T-helper 1 cell (primary cell): Measurements from ENCODE around the gene HECA.
"Not testable (repeated sequence)": the region's sequence is repeated elsewhere in the genome, so short reads cannot be mapped to it uniquely, and the experiment has no call there.

Experiments used
- DNase-seq, 5 donors: peaks; one replicate each; pipeline ENCODE4 v3.0.0-alpha.2; 2012 to 2020

The HECA gene

DNA sequence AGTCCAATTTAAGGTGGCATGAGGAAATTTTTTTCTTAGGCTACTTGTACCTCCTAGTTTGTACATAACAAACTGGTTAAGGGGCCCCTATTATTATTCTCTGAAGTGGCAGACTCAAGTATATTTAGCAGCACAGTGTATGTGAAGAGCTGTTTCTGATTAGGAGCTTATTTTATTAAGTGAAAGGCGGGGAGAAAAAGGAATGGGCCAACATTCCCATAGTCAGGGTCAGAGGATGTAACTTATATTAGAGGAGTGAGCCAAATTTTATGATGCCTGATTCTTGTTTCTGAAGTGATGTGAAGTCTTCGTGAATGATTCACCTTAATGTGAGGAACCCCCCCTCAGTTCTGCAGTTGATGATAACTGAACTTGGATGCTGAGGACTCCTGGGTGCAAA is 2.8 kb downstream of the HECA start:
- no peak for DNase-seq

DNA sequence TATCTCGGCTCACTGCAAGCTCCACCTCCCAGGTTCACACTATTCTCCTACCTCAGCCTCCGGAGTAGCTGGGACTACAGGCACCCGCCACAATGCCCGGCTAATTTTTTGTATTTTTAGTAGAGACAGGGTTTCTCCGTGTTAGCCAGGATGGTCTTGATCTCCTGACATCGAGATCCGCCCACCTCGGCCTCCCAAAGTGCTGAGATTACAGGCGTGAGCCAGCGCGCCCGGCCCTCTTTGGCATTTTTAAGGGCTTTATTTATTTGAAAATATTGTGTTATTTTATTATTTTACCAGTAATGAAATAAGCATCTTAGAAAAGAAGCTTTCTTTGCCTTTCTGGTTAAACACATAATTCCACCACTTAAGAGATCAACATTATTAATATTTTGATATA is 6.0 kb downstream of the HECA start:
- DNase-seq: not testable (repeated sequence)

DNA sequence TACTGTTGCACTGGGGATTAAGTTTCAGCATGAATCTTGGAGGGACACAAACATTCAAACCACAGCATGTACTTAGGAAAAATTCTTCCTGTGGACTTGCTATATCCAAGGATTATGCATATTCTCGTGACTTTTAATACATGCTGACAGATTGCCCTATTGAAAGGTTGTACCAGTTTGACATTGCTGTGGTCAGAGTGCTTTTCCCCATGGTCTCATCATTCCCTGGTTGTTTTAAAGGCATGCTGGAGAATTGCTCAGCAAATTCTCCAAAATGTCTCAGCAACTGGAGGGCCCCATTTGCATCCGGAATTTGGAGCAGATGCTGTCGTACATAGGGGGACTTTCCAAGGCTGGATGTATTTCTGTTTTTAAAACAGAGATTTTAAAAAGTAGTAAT is 7.4 kb downstream of the HECA start:
- no peak for DNase-seq

GRCh38 chr6:139143111-139143510 is 8.2 kb downstream of the HECA start:
- DNase-seq: no peak

GRCh38 chr6:139144490-139145085 is 9.7 kb downstream of the HECA start:
- DNase-seq: no peak

DNA sequence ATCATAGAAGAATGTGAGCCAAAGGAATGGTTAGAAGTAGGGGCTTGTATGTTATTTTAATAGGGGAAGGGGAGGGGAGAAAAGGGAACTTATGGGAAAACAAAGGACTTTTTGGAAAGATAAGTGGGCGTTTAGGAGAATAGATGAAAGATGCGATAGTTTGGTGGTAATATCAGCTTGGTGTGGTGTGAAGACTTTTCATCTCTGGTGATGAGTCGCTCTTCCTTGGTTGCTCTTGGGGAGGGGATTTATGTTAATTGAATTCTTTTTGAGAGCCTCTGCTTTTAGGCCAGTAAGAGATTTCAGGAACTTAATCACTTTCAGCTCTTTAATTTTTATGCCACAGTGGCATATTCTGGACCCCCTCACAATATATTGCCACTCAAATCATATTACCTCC is 10.8 kb downstream of the HECA start:
- DNase-seq: no peak

DNA sequence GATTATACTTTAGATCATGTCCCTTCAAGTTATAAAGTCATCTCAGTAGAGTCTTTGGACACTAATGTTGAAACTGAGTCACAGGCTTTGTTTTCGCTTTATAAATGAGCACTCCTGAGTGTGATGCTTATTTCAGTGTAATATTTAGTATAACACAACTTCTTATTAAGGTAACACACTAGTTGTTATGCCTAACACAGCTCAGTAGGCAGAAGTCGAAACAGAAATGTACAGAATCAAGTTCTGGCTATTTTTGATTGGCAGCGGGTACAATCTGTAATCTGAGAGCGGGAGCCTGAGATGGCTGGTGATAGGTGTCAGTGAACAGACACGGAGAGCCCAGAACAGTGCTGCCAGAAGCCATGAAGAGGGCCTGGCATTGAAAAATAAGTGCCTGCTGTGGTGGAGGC is 11.4 kb downstream of the HECA start:
- peak in 1 of 5 donors; percentile 68 for DNase-seq

- DNase-seq: no peak
Observed at GRCh38 chr6:139147628-139148027, 12.7 kb downstream of the HECA start.

- no peak for DNase-seq
Observed at GRCh38 chr6:139148557-139149235, 13.8 kb downstream of the HECA start.

GRCh38 chr6:139149383-139149782 is 14.5 kb downstream of the HECA start:
- no peak for DNase-seq

DNA sequence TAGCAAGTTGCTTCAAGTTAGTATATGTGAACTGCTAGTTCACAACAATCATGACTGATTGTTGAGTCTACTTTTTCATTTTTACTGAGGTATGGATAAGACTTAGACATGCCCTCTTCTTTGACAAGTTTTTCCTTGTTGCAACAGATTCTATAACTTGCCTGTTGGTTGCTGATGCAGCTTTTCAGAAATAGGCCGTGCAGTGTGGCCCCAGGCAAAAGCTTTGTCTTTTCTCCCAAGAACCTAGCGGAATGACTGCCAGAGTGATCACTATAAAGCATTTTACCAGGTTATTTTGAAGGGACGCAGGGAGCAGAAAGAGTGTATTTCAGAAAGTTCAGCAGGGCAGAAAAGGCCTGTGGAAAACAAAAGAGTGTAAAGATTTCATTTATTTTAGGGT is 16.0 kb downstream of the HECA start:
- DNase-seq: no peak

DNA sequence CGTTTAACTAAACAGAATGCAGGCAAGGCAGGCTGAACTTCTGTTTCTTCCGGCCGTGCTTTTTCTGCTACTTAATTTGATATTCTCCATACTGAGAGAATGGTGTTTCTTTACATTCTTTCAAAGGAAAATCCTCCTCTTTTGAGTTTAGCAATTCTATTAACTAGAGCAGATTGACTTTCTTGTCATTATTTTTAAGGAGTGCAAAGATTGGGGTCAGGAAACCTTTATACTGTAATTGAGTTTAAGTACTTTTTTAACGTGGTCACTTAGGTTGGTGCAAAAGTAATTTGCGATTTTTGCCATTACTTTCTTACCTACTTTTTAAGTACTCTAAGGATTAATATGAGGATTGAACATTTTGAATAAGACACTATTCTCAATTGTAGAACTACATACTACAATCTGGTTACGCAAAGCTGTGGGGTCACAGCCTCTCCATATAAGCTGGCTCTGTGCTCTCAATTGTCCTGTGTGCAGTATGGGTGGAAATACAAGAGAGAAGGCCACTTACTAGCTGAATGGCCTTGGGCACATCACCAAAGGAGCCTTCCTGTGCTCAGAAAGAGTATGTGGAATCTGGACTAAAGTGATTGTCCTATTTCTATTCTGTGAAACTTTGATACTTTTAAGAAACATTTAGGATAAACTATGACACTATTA is 16.7 kb downstream of the HECA start:
- DNase-seq: no peak

DNA sequence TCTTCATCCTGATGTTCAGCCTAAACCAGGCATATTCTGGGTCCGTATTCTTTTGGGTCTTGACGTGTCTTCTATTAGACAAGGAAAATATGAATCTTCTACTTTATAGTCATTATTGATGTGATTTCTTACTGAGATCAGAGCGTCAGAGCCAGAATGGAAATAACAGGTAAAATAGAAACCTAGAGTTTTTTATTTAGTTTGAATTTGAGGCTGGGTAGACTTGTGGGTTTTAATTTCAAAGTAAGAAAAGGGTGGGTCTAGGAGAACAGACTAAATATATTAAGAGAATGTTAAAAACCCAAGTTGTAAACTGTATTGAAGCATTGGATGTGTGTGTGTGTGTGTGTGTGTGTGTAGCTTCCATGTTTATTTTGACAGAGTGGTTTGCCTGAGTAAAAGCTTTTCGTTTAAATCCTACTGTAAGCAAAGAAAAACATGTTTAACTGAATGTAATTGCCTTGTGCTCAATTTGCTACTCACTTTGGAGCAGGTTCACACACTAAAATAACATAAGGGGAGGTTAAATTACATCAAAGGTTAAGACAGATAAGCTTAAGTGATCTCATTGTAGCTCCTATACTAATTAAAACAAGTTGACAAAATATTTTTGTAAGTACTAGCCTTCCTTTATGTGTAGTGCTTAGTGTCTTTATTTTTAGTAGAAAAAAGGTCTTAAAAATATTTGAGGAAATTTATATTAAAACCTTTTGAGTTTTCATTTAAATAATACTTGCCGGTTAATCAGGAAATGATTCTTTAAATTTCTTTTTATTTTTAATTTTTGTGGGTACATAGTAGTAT is 17.4 kb downstream of the HECA start:
- DNase-seq: no peak

DNA sequence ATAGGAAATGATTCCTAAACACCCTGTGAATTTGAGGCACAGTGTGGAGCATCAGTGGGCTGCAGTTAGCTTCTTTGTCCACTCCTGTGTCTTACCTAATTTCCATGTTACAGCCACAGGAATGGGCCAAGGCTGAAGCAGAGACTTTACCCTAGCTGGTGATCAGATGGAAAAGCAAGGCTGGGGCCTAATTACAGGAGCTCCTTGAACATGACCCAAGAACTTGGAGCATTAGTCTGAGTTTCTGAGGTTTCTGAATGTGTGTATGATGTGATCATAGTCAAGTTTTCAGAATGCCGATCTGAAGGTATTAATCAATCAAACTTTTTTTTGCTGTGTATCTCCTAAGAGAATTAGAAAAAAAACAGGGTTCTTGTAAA is 18.0 kb downstream of the HECA start:
- no peak for DNase-seq

DNA sequence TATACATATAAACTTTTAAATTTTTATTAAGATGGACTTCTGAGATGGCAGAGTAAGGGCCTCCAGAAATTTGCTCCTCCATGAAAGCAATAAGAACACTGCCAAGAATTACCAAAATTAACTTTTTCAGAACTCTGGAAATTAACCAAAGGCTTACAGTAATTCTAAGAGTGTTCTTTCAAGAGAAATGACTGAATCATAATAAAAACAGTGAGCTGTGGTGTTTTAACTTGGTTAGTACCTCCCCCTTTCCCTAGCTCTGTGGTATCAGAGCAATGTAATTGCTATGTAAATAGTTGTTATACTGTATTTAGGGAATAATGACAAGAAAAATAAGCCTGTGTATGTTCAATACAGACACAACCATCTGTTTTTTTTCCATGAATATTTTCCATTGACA is 19.0 kb downstream of the HECA start:
- no peak for DNase-seq

DNA sequence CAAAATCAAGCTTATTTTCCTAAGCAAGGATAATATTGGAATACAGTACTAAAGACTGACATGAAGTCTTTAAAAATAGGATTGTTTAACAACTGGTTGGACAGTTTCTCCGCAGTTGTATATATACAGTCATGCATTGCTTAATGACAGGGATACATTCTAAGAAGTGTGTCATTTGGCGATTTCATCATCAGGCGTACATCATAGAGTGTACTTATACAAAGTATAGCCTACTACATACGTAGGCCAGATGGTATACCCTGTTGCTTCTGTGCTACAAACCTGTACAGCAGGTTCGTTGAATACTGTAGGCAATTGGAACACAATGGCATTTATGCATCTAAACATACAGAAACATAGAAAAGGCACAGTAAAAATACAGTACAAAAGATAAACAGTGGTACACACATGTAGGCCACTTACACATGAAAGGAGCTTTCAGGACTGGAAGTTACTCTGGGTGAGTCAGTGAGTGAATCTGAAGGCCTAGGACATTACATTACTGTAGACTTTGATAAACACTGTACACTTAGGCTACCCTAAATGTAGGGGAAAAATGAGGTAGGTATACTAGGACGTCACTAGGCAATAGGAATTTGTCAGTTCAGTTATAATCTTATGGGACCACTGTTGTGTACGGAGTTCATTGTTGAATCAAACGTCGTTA is 20.1 kb downstream of the HECA start:
- no peak for DNase-seq

DNA sequence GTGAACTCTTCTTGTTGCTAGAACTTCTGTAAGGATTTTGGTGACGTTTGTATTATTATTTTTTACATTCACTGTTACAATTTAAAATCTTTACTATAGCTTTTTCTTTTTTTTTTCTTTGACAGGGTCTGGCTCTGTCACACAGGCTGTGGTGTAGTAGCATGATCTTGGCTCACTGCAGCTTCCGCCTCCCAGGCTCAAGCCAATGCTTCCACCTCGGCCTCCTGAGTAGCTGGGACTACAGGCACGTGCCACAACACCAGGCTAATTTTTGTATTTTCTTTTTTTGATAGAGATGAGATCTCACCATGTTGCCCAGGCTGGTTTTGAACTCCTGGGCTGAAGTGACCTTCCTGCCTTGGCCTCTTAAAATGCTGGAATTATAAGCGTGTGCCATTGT is 21.2 kb downstream of the HECA start:
- no peak for DNase-seq

GRCh38 chr6:139156551-139156950 is 21.7 kb downstream of the HECA start:
- no peak for DNase-seq

GRCh38 chr6:139157086-139157485 is 22.2 kb downstream of the HECA start:
- not testable (repeated sequence) for DNase-seq

DNA sequence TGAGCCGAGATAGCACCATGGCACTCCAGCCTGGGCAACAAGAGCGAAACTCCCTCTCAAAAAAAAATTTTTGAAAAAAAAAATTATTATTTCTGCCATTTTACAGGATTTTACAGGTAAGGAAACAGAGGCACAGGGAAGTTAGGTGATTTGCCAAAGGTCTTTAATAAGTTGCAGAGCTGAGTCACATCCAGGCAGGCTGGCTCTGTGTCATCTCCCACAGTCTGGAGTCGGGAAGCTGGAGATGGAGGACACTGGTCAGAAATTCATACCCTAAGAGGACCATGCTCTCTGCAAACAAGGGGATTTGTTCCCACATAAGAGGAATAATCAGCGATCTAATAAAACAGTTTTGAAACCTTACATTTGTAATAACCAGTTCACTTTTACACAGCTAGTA is 24.1 kb downstream of the HECA start:
- DNase-seq: no peak

- DNase-seq: peak; percentile 28 to 81 (median 72)
Observed at GRCh38 chr6:139161169-139161568, 26.3 kb downstream of the HECA start.

DNA sequence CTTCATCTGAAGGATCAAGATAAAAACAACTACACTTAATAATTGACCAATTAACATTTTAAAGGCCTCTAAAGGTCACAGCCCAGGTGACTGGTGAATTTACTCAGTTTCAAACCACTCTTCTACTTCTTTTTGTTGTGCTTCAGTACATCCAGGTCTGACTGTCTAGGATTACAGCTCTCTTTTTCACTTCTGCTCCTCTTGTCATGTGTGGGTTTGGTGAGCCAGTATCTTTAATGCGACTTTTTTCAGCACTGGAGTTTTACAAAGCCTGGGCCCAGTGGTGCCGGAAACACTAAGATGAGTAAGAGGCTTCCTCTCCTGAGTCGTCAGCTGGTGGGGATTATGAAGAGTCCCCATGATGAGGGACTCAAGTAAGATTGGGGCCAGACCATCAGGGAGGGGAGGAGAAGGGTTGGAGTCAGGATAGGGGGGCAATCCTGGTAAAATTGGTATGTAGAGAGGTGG is 27.0 kb downstream of the HECA start:
- DNase-seq: peak; percentile 16 to 86 (median 51)

DNA sequence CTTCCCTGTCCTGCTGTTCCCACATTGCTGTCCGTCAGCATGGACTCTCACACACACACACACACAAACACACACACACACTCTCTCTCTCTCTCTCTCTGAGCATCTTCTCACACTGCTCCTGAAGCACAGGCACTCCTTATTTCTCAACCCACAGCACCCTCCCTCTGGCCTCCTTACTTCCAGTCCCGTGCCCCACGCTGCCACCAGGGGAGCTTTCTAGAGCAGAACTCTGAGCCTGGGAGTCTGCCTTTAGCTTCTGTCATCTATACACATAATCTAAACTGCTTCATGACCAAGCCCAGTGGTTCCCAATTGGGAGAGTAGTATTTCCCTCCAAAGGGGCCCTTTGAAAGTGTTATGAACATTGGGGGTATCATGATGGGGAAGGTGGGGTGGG is 29.1 kb downstream of the HECA start:
- peak in 1 of 5 donors; percentile 27 for DNase-seq
